Measurements from ENCODE around the gene TMOD1. TPM values are rescaled to one million over a fixed set of nuclear protein-coding genes. Genes with fewer than 3 reads are reported as not detected.
A peak's percentile ranks its signal among the peaks of the same experiment; 100 is the strongest.

The TMOD1 gene
- total RNA-seq, 1 donor from 2014 or later = 1.3 TPM

DNA sequence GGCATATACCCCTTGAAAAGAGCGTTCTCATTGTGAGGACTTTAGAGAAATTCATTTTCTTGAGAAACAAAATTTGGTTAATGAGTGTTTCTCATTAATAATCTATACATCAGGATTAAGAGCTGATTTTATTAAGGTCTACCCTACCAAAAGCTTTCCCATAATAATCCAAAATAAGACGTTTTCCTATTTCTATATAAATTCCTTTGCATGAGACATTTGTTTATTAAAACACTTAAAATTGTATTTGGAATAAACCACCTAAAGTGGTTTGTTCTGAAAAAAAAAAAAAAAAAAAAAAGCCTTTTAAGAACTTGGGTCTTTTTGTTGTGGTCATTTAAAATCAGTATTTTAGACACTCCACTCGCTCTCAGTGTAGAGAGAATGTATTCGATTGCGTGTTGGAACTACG, 695 bp upstream of the TMOD1 start:
- H3K4me3 Mint-ChIP-seq (ENCODE audit: unreplicated experiment) = peak overlapping the region; percentile 66
- TF ChIP-seq, protein P1, sequence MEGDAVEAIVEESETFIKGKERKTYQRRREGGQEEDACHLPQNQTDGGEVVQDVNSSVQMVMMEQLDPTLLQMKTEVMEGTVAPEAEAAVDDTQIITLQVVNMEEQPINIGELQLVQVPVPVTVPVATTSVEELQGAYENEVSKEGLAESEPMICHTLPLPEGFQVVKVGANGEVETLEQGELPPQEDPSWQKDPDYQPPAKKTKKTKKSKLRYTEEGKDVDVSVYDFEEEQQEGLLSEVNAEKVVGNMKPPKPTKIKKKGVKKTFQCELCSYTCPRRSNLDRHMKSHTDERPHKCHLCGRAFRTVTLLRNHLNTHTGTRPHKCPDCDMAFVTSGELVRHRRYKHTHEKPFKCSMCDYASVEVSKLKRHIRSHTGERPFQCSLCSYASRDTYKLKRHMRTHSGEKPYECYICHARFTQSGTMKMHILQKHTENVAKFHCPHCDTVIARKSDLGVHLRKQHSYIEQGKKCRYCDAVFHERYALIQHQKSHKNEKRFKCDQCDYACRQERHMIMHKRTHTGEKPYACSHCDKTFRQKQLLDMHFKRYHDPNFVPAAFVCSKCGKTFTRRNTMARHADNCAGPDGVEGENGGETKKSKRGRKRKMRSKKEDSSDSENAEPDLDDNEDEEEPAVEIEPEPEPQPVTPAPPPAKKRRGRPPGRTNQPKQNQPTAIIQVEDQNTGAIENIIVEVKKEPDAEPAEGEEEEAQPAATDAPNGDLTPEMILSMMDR (IDR thresholded peaks at IDR 0.05) = no peak
- H3K9me3 Mint-ChIP-seq (ENCODE audit: low read depth) = no peaks in the 10 kb centered on the region
- no peak overlapping the region for H3K27ac Mint-ChIP-seq (ENCODE audit: unreplicated experiment)
- H3K36me3 Mint-ChIP-seq (ENCODE audit: low read depth) = peaks cover 15% of the 10 kb centered on the region
- peaks cover 50% of the 10 kb centered on the region for H3K27me3 Mint-ChIP-seq (ENCODE audit: low read depth)
- no peak for DNase-seq (ENCODE audit: low spot score)
- peaks cover 17% of the 10 kb centered on the region for H3K4me1 Mint-ChIP-seq (ENCODE audit: low read depth)

DNA sequence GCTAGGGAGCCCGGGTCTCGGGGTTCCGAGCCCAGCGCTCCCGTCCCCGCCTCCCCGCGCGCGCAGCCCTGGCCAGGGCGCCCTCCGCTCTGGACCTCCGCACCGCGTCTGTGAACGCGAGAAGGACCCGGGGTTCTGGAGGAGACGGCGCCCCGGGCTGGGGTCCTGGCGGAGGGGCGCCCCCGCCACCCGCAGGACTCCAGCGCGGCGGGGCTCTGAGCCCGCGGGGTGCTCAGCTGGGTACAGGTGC, 431 bp downstream of the TMOD1 start:
- DNase-seq (ENCODE audit: low spot score) = no peak
- H3K4me1 Mint-ChIP-seq (ENCODE audit: low read depth) = peaks cover 17% of the 10 kb centered on the region
- no peak overlapping the region for H3K27ac Mint-ChIP-seq (ENCODE audit: unreplicated experiment)
- TF ChIP-seq, protein P1 (IDR thresholded peaks at IDR 0.05) = no peak
- peaks cover 6% of the 10 kb centered on the region for H3K36me3 Mint-ChIP-seq (ENCODE audit: low read depth)
- peak overlapping the region; percentile 67 for H3K4me3 Mint-ChIP-seq (ENCODE audit: unreplicated experiment)
- H3K9me3 Mint-ChIP-seq (ENCODE audit: low read depth) = no peaks in the 10 kb centered on the region
- H3K27me3 Mint-ChIP-seq (ENCODE audit: low read depth) = peaks cover 50% of the 10 kb centered on the region

DNA sequence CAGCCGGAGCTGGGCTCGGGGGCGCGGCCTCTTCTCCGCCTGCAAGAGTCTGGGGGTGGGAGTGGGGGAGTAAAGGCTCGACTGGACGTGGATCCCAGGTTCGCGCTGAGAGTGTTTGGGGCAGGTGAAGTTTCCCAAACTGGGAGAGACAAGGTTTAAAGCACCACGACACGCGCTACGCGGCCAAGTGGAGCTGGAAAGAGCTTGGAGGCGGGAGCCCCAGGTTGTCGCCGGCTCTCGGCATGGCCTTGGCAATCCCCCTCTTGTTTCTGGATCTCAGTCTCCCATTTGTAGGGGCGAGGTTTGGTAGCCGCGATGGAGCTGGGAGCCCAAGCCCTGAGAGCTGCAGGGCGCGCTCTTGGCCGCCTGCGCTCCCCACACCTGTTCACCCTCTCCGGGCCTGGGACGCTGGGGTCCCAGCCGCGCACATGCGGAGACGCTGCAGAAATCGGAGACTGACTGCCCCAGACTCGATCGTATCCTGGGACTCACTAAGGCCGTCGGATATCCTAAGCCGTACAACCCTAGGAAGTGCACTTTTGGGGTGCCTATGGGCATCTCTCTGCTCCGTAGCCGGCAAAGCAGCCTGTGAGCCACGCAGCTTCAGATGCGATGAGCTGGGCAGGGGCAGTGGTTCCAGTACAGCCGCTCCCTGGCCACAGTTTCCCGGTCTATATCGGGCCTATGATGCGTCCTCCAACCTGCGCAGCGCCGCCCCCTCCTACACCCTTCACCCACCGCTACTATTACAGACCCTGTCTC, 937 bp downstream of the TMOD1 start:
- no peak for DNase-seq (ENCODE audit: low spot score)
- H3K36me3 Mint-ChIP-seq (ENCODE audit: low read depth) = peaks cover 3% of the 10 kb centered on the region
- H3K9me3 Mint-ChIP-seq (ENCODE audit: low read depth) = no peaks in the 10 kb centered on the region
- peaks cover 17% of the 10 kb centered on the region for H3K4me1 Mint-ChIP-seq (ENCODE audit: low read depth)
- peak overlapping the region; percentile 67 for H3K4me3 Mint-ChIP-seq (ENCODE audit: unreplicated experiment)
- peaks cover 50% of the 10 kb centered on the region for H3K27me3 Mint-ChIP-seq (ENCODE audit: low read depth)
- no peak overlapping the region for H3K27ac Mint-ChIP-seq (ENCODE audit: unreplicated experiment)
- TF ChIP-seq, protein P1 (IDR thresholded peaks at IDR 0.05) = no peak

DNA sequence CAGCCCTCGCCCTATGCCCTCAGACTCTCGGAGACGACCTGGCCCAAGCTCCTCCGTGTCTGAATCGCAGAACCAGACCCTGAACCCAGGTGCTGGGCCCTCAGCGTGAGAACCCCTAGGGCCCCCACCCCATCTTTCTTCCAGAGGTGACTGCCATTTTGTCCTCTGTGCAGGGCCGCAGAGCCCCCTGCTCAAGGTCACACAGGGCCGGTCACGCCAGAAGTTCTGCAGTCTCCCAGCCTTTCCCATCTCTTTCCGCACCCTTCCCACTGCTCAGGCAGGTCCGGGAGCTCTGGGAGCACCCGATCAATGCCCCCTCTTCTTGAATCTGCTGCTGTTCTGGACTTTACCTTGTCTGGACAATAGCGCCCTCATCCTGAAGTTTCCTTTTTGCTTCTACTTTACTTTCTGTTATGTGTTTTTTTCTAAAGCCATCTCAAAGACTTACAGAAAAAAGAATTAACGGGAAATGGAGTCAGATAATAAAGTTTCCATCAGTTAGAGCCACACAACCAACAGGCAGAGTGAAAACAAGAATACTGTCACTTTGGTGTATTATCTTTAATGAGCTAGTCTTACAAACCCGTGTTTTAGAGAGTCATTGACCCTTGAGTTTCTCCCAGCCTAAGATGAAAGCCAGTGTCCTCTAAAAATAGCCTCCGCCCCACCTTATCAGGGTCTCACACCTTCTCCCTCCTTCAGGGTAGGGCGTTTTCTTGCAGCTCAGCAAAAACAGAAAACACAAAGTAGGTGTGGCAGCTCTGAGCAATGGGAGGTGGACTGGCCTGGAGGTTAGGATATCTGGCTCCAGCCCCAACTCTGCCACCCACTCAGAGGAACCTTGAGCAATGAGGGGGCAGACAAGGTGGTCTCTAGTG, 1.8 kb downstream of the TMOD1 start:
- Mint-ChIP-seq H3K36me3 (ENCODE audit: low read depth) (peaks cover 3% of the 10 kb centered on the region), H3K9me3 (ENCODE audit: low read depth) (no peaks in the 10 kb centered on the region), H3K4me1 (ENCODE audit: low read depth) (peaks cover 17% of the 10 kb centered on the region), H3K4me3 (ENCODE audit: unreplicated experiment) (peak overlapping the region; percentile 67), H3K27ac (ENCODE audit: unreplicated experiment) (no peak overlapping the region), H3K27me3 (ENCODE audit: low read depth) (peaks cover 50% of the 10 kb centered on the region)
- no peak for DNase-seq (ENCODE audit: low spot score)
- TF ChIP-seq, protein P1 (IDR thresholded peaks at IDR 0.05) = peak; percentile 27

DNA sequence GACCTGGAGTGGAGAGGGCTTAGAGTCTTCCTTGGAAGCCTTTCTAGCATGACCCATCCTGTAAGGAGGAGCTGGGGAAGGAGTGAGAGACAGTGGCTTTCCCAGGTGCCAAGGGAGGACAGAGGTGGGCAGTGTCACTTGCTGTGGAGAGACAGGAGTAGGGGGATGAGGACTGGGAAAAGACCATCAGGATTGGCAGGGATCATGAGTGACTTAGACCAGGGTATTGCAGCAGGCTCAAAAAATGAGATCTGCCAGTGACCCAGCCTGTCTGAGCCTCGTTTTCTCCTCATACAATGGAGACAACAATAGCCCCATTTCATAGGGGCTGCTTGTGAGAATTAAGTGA, 2.4 kb downstream of the TMOD1 start:
- Mint-ChIP-seq H3K9me3 (ENCODE audit: low read depth) (no peaks in the 10 kb centered on the region), H3K36me3 (ENCODE audit: low read depth) (peaks cover 3% of the 10 kb centered on the region), H3K4me3 (ENCODE audit: unreplicated experiment) (no peak overlapping the region), H3K27me3 (ENCODE audit: low read depth) (peaks cover 51% of the 10 kb centered on the region), H3K27ac (ENCODE audit: unreplicated experiment) (no peak overlapping the region), H3K4me1 (ENCODE audit: low read depth) (peaks cover 17% of the 10 kb centered on the region)
- TF ChIP-seq, protein P1 (IDR thresholded peaks at IDR 0.05) = no peak
- no peak for DNase-seq (ENCODE audit: low spot score)
